HFF-Myc (cell line): ENCODE results near the gene RPIA.

Experiments used
- DNase-seq: peaks from one replicate; pipeline ENCODE4 v3.0.0-alpha.2; 2011; ENCODE audit warnings: low read depth; ENCODE audit errors: extremely low read depth
- H3K4me3 ChIP-seq: replicated peaks from 2 replicates; pipeline ENCODE4 v1.5.1; 2011; ENCODE audit warnings: low read depth, mild to moderate bottlenecking, control low read depth, low read length
- CTCF ChIP-seq: IDR thresholded peaks from 2 replicates; pipeline ENCODE4 v1.5.1; 2012; ENCODE audit warnings: mild to moderate bottlenecking, low read depth, low read length, control low read depth; ENCODE audit errors: missing control alignments

Gene RPIA

GRCh38 chr2:88658326-88658725, 33.1 kb upstream of the RPIA start:
- no peak for TF ChIP-seq CTCF
- DNase-seq, result no peak
- no peak overlapping the region for H3K4me3 ChIP-seq

- no peak for TF ChIP-seq CTCF
- DNase-seq, result no peak
- H3K4me3 ChIP-seq, result no peak overlapping the region; the same call in 1 of the 2 replicates
Measured at GRCh38 chr2:88658881-88659537, 32.5 kb upstream of the RPIA start.

GRCh38 chr2:88659538-88659915, 31.9 kb upstream of the RPIA start:
- H3K4me3 ChIP-seq, result no peak overlapping the region; the same call in 1 of the 2 replicates
- no peak for TF ChIP-seq CTCF

GRCh38 chr2:88660622-88661021, 30.9 kb upstream of the RPIA start:
- no peak for TF ChIP-seq CTCF

More at GRCh38 chr2:88659538-88659915, 31.9 kb upstream of the RPIA start:
- peak; percentile 72 for DNase-seq

GRCh38 chr2:88666576-88666975, 24.9 kb upstream of the RPIA start:
- no peak for TF ChIP-seq CTCF
- no peak overlapping the region for H3K4me3 ChIP-seq
- no peak for DNase-seq

More at GRCh38 chr2:88660622-88661021, 30.9 kb upstream of the RPIA start:
- H3K4me3 ChIP-seq, result no peak overlapping the region
- no peak for DNase-seq

- no peak for TF ChIP-seq CTCF
- no peak for DNase-seq
- H3K4me3 ChIP-seq, result no peak overlapping the region
Measured at GRCh38 chr2:88667219-88667618, 24.3 kb upstream of the RPIA start.

GRCh38 chr2:88668862-88669261, 22.6 kb upstream of the RPIA start:
- no peak for TF ChIP-seq CTCF
- DNase-seq, result no peak
- H3K4me3 ChIP-seq, result no peak overlapping the region
